GM19395 (cell line): ENCODE data around the gene TNFRSF1A.

Source experiments
- ATAC-seq: cut with Tn5 transposase; IDR thresholded peaks from one replicate; pipeline ENCODE4 v1.9.1; 2021; ENCODE audit warnings: mild to moderate bottlenecking, moderate library complexity; ENCODE audit not compliant: unreplicated experiment

TNFRSF1A gene

DNA sequence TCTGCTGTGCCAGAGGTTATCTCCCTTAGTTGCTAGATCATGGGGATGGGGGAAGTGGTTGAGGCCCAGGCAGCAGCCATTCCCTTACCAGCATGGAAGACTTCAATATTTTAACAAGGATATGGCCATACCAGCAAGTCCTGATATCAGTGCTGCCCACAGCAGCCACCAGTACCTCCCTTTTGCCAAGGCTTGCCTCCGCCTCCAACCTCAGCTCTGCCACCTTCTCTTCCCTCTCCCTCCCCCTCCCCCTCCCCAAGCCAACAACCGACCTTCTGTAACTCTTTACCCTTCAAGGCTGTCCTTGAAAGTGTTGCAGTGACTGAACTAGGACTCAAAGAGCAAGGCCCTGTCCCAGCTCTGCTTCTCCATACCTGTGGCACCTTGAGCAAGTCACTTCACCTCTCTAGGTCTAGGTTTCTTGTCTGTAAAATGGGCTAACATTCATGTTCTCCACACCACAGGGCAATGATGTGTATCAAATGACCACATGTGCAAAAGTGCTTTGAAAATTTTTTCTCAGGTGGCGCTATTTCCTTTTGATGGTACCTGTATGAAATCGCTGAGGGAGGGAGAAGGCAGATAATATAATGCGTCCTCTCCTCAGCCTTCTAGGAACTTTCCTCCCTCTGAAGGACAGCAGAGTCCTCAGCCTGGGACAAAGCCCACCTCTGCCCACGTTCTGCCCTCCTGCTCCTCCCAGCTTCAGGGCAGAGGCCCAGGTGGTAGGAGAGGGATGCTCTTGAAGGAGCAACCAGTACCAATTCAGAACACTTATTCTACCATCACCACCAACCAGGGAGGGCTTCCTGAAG, 16.7 kb downstream of the TNFRSF1A start:
- no peak for ATAC-seq

GRCh38 chr12:6323995-6324711, 17.7 kb downstream of the TNFRSF1A start:
- ATAC-seq: no peak

GRCh38 chr12:6323340-6323994, 18.4 kb downstream of the TNFRSF1A start:
- peak; percentile 65 for ATAC-seq

DNA sequence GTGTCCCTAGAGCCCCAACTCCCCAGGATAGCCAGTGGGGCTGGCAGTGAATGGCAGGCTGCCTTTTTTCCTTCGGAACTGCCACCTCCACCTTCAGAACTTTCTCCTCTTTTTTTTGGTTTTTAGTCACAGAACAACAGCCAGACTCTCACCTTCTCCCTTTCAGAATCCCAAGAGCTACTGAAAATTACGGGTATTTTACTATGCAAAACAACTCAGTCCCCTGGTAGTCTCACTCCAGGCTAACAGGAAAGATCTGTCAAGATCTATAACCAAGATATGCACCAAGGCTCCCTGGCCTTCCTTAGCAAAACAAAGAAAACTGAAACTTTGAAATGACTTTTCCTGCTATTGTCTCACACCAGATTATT, 18.9 kb downstream of the TNFRSF1A start:
- peak; percentile 24 for ATAC-seq

DNA sequence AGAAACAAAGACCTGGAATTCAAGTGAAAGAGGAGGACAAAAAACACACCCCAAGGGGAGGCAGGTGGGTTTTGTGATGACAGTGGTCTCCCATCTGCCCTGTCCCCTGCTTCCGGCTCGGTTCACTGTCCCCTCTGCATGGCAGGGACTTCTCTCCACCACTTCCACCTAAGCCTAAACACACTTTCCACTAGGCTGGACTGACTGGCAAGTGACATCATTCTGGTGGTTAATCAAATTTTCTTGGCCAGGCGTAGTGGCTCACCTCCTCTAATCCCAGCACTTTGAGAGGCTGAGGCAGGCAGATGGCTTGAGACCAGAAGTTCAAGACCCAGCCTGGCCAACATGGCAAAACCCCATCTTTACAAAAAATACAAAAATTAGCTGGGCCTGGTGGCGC, 19.5 kb downstream of the TNFRSF1A start:
- no peak for ATAC-seq

DNA sequence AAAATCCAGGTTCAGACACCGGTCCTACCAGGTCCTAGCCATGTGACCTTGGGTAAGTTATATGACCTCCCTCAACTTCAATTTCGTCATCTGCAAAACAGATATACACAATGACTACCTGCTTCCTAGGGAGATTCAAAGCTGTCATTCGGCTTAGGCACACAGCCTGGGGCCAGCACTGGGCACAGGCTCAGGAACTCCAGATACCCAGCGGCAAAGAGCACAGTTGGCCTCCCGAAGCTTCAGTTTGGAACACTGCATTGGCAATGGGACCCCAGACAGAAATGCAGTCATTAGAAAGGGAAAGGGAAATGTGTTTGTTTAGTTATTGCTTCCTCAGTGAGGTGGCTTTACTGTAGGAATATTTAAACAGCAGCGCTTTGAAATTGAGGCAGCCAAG, 20.0 kb downstream of the TNFRSF1A start:
- ATAC-seq: no peak

DNA sequence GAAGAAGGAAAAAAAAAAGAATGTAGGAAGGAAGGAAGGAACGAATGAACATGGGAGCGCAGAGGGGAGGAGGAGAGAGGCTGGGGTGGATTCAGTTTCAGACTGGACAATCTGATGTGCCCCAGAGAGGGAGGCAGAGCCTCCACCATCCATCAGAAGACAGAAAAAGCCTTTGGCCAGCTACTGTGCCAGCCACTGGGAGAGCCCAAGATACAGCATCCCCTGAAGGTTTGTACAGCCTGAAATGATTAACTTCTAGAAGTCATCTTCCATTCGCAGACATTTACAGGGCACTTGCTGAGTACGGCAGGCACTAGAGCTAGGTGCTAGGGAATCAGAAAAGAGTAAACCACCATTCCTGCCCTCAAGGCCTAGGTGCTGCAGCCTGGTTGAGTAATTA, 22.4 kb downstream of the TNFRSF1A start:
- no peak for ATAC-seq

GRCh38 chr12:6318440-6318879, 23.4 kb downstream of the TNFRSF1A start:
- no peak for ATAC-seq

DNA sequence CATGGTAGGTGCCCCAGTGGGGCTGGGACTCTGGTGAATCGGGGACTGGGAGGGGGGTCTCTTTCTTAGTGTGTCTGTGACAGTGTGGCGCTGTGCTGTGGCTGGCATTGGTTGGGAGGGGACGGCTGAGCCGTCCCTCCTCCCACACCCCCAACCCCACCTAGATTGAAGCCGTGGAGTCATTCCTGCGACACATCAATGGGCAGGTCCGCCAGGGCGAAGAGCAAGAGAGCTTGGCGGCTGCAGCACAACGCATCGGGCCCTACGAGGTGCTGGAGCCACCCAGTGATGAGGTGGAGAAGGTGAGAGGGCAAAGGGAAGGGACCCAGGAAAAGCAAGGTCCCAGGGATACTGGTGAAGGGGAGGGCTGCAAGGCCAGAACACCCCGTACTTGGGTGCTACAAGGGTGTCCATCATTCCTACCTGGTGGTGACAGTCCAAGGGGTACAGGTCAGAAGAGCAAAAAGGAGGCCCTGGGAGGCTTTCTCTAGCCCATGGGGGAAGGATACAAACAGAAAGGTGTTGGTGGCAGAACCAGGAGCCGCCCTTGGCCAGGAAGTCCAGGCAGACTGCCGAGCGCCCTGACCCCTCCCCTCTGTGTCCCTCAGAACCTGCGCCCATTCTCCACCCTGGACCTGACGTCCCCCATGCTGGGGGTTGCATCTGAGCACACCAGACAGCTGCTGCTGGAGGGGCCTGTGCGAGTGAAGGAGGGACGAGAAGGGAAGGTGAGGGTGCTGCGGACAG, 24.0 kb downstream of the TNFRSF1A start:
- ATAC-seq: no peak

DNA sequence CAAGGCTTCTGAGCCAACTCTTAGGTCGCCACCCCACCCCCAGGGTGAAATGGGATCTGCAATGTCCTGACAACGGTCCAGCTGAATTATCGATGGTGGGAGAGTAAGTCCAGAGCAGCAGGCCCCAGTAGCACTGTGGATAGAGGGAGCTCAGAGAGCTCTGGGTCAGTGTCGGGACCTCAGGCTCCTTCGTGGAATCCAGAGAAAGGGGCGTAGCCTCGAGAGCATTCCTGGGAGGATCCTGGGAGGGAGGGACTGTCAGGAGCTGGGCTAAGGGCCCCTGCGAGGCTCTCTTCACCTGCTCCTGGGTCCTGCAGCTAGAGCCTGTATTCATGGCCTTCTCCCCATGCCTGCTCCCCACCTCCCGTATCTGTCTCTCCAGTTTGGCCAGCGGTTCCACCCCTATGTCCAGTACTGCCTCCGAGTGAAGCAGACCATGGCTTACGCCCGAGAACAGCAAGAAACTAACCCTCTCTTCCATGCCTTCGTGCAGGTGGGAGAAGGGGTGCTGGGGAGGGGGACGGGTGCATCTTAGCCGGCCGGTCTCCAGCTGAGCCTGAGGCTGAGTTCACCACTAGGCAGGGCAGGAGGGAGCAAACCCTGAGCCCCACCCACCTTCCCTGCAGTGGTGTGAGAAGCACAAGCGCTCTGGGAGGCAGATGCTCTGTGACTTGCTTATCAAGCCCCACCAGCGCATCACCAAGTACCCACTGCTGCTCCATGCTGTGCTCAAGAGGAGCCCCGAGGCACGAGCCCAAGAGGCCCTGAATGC, 24.8 kb downstream of the TNFRSF1A start:
- no peak for ATAC-seq

GRCh38 chr12:6315704-6316597, 25.9 kb downstream of the TNFRSF1A start:
- no peak for ATAC-seq

DNA sequence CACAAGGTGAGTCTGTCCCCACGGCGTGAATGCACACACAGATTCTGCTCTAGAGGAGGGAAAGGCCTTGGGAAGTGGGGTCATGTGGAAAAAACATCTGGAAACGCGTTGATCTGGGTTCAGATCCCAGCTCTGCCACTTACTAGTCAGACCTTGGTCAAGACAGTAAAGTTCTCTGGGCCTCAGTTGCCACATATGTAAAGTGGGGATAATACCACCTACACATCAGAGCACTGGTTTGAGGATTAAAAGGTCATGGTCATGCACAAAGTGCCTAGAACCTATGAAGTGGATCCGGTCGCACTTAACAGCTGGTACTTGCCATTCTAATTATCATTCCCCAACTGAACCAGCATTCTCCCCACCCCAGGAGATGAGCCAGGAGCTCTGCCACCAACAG, 26.7 kb downstream of the TNFRSF1A start:
- no peak for ATAC-seq

GRCh38 chr12:6314776-6315175, 27.1 kb downstream of the TNFRSF1A start:
- no peak for ATAC-seq

DNA sequence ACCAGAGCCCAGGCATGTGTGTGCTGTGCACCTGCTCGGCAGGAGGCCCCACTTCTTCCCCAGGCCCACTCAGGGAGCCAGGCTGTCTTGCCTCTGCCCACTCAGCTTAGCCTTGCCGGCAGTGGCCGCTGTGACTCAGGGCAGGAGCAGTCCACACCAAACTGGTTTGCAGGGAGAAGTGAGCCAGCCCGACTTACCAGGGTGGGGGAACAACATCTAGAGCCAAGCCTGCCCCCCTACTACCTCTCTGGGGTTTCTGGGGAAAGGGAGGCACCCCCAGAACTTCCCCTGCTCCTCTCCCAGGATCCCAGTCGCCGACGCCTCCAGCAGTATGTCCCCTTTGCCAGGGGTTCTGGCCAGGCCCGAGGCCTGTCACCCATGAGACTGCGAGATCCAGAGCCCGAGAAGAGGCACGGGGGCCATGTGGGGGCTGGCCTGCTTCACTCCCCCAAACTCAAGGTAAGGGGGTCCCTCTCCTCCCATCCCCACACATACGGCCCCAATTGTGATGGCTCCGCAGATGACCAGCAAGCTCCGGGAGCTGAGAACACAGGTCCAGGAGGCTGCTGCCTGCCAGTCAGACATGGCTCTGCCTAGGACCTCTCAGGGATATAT, 28.4 kb downstream of the TNFRSF1A start:
- ATAC-seq: no peak

- peak; percentile 72 for ATAC-seq
These were observed 29.1 kb downstream of the TNFRSF1A start for GRCh38 chr12:6312529-6313325.

DNA sequence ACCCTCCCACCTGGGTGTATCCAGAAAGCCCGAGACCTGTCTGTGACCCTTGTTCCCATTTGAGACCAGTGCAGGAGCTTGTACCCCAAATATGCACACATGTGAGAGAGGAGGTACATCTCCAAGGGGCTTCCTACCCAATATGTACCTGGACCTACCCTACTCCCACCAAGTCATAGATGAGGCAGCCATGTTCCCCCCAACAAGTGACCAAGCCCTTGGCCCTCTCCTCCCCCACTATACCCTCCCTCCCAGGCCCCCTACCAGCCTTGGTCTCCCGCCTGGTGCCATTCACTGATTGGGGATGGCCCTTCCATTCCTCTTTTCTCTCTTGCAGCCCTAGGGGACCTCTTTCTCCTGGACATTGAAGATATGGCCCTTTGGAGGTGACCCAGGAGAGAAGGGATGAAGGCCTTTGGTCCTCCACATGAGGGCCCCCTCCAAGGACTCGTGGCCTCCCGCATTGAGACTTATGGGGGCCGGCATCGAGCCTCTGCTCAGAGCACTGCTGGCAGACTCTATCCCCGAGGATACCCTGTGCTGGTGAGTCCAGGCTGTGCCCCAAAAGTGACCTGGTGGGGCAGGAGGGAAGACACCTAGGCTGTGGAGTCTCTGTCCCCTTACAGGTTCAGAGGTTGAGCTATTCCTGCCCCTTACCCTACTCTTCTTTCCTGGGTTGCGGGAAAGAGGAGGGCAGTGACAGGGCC, 29.9 kb downstream of the TNFRSF1A start:
- ATAC-seq: no peak

GRCh38 chr12:6310771-6311610, 30.9 kb downstream of the TNFRSF1A start:
- no peak for ATAC-seq
